Embryonic facial prominence (tissue), 1 donor: ENCODE results near the gene RNF212B.
A peak's percentile ranks its signal among the peaks of the same experiment; 100 is the strongest.

Source experiments
- DNase-seq: peaks from one replicate; pipeline ENCODE4 v3.0.0-alpha.2; 2016; ENCODE audit errors: extremely low spot score

RNF212B gene

DNA sequence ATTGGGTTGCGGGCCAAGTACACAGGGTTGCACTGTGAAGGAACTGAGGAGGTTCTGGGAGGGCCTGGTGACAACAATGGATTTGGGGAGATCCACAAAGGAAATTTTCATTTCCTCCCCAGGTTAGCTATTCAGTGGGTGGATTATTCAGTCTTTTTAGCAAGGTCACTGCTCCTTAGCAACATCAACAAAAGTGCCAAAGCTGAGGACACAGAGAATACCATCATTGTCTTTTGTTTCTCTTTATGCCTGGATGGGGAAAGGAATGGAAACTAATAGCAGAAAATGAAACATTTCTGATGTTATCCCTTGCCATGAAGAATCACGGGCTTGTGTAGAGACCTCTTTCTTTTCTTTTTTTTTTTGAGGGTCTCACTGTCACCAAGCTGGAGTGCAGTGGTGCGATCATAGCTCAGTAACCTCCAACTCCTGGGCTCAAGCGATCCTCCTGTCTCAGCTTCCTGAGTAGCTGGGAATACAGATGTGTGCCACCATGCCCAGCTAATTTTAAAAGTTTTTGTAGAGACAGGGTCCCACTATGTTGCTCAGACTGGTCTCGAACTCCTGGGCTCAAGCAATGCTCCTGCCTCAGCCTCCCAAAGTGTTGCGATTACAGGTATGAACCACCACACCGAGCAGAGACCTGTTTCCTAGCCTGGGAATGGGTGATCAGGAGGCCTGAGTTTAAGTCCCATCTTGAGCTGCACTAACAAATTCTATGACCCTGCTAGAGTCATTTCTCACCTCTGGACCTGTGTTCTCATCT is 58.5 kb downstream of the RNF212B start:
- no peak for DNase-seq

DNA sequence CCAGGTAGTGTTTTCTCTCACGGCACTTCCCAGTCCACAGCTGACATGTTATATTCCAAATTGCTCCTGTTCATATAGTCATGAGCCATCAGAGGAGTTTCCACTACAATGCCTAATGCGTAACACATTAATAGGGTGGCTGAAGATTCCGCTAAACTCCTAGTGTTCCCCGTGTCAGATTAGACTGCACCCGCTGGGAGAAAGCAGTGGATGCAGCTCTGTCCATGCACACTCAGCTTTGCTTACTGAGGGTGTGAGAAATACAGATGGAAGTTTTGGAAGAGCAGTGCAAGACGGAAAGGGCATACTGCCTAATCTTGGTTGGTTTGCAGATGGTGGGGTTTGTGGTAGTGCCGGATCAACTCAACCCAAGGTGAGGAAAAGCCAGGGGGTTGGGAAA is 59.4 kb downstream of the RNF212B start:
- DNase-seq = no peak

DNA sequence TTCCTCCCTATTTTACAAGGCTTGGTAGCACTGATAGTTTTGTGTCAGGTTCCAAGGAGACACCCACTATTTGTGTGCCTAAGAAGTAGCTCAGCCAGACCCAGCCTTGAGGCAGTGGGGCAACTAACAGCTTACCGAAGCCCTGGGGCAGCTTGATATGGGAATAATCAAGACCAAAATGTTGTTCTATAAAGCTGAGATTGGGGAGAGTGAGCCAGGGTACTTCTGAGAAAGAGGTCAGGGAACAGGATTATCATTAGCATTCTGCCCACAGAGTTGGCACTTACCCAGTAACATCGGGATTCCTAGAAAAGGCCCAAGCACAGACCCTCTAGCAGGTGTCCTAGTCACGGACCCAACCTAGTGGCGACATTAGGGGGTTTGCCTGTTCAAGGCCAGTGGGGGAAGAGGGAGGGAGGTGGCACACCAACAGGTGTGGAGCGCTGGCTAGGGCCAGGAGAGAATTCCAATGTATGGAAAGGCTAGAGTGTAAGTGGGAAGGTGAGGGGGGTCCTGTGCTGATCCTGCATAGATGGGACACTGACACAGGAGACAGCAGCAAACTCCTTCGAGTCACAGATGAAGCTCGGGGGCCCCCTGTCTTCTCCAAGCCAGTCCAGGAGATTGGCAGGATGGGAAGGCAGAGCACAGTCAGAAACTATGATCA is 60.0 kb downstream of the RNF212B start:
- no peak for DNase-seq

- DNase-seq = no peak
Observed at GRCh38 chr14:23299211-23299957, 61.6 kb downstream of the RNF212B start.

- no peak for DNase-seq
Observed at GRCh38 chr14:23299986-23300686, 62.4 kb downstream of the RNF212B start.

- DNase-seq = no peak
Observed at GRCh38 chr14:23300687-23301223, 63.0 kb downstream of the RNF212B start.

DNA sequence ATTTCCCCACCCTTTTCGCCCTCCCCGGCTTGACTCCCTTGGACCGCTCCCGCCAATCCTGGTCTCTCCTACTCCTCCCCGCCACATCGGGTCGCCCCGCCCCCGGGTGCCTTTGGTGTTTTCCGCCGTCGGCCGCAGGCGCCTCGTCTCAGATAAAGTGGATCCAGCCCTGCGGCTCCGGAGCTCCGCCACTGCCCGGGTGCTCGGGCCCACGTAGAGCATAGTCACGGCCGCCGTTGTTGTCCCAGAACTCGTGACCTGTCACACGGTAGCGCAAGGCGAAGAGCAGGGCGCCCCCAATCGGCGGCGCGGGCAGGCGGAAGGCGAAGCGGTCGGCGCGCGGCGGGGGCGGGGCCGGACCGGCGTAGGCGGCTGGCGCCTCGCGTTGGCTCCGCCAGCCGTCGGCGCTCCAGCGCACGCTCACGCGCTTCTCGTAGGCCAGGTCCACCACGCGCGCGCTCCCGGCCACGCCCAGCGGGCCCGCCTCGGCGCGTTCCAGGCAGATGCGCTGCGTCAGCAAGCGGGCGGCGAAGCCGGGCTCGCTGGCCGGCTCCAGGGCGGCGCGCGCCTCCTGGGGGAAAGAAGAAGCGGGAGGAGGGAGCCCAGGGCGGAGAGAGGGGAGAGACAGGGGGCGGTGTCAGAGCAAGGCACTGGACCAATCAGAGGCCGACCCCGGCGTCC is 63.7 kb downstream of the RNF212B start:
- DNase-seq = peak; percentile 96

- DNase-seq = no peak
Observed at GRCh38 chr14:23301969-23302289, 64.2 kb downstream of the RNF212B start.

- peak; percentile 18 for DNase-seq
Observed at GRCh38 chr14:23302290-23303225, 64.8 kb downstream of the RNF212B start, which contains the start of gene PPP1R3E. TSS of gene PPP1R3E (minus strand) at chr14:23302859. CDS start at chr14:23302576, 283 bp downstream.

- DNase-seq = peak; percentile 84
Observed at GRCh38 chr14:23306412-23307145, 68.8 kb downstream of the RNF212B start, which contains the start of gene BCL2L2. TSS of gene BCL2L2 (plus strand) at chr14:23306833. CDS start at chr14:23307768, 935 bp downstream.

GRCh38 chr14:23307146-23307530 is 69.4 kb downstream of the RNF212B start:
- no peak for DNase-seq

DNA sequence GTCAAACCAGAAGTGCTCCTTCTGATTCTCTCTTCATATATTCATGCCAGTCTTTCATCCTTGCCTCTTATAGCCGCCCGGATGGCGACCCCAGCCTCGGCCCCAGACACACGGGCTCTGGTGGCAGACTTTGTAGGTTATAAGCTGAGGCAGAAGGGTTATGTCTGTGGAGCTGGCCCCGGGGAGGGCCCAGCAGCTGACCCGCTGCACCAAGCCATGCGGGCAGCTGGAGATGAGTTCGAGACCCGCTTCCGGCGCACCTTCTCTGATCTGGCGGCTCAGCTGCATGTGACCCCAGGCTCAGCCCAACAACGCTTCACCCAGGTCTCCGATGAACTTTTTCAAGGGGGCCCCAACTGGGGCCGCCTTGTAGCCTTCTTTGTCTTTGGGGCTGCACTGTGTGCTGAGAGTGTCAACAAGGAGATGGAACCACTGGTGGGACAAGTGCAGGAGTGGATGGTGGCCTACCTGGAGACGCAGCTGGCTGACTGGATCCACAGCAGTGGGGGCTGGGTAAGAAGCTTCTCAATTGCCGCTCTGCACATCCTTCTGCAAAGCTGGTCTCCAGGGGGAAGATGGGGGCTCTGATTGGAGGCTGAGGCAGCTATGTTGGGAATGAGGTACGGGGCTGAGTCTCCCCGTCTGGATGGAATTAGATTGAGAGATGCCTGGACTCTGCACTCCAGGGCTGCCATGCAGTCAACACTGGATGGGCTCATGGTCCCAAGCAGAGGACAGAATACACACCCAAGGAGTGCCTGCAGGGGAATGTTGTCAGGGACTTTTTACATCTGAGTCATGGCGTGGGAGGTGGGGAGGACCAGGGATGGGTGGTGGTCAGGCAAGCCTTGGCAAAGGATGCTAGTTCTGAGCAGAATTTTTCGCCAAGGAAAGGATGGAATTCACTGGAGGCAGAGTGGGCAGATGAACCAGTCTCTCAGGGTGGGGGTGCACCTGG is 70.2 kb downstream of the RNF212B start:
- DNase-seq = no peak

GRCh38 chr14:23308721-23309445 is 71.1 kb downstream of the RNF212B start:
- no peak for DNase-seq

DNA sequence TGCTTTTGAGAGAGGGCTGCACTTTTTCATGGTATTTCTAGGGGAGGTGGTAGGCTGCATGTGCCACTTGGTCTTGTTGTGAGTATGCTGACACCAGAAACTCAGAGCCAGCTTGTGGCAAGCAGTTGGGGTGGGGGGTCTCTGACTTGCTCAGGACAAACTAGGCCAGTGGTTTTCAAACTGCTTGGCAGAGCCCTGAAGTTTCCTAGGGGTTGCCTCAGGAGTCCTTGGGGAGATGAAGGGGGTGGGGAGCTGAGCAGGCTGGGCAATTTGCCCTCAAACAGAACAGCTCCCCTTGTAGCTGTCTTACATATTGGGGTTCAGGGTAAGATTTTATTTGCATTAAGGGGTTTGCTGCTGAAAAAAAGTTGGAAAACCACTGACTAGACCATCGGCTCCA is 72.8 kb downstream of the RNF212B start:
- no peak for DNase-seq

GRCh38 chr14:23316300-23316699 is 78.6 kb downstream of the RNF212B start:
- no peak for DNase-seq

GRCh38 chr14:23319746-23320583 is 82.2 kb downstream of the RNF212B start:
- DNase-seq = no peak
